ENCODE results near the gene GRID1.

GRID1 gene

DNA sequence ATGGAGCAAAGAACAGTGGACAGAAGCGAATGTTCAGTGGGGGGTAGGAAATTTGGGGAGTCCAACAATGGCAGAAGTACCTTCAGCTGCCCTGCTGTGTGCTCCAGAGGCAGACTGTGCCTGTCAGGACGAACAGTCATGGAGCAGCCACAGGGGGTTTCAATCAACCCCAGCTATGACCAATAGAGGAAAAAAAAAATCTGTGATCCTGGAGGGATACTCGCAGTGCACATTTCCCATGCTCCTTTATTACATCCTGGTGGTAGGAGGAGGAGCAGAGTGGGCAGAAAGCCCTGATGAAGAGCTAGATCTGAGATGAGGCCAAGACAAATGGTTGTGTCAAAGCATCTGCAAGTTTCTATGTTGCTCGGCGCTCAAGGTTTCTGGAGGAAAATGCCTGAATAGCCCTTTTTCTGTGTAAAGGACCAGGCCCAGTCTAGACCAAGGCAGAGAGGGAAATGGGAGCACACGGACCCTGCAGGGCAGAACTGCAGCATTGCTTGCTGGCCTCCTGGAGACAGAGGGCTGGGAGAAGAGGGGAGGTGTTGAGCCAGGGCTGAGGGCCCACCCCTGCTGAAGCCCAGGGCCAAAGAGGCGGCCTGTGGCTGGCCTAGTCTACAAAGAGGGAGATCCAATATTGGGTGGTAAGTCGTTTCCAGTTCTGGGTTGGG is 201.5 kb downstream of the GRID1 start:
- no peak for DNase-seq (ENCODE audit: low read depth)
- TF ChIP-seq CTCF (IDR thresholded peaks at IDR 0.05; ENCODE audit: low read length, missing control alignments): no peak
- H3K4me3 ChIP-seq (replicated peaks; ENCODE audit: low read depth, low read length): no peak overlapping the region

DNA sequence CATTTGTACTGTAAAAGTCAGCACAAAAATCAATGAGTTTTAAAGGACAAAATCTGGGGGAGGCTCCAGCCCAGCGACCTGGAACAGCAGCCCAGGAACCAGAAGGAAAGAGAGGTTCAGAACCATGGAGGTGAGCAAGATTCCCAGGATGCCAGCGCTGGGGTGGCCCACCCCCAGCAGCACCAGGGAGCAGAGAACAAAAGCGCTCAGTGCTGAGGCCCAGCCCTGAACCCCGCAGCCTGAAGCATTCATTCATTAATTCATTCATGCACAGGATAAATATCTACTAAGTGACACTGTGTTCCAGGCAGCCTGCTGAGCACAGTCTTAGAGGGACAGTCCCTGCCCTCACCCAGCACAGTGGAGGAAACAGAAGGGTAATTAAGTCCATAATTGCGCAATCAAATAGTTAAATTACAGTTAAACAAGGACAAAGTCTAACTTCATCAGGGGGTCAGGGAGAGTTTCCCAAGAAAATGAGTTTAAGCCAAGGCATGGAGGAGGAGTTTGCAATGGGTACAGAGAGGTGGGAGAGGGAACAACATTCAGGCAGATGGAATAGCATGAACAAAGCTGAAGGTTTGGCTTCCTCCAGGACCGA is 202.3 kb downstream of the GRID1 start:
- DNase-seq (ENCODE audit: low read depth): no peak
- TF ChIP-seq CTCF (IDR thresholded peaks at IDR 0.05; ENCODE audit: low read length, missing control alignments): no peak
- H3K4me3 ChIP-seq (replicated peaks; ENCODE audit: low read depth, low read length): no peak overlapping the region

DNA sequence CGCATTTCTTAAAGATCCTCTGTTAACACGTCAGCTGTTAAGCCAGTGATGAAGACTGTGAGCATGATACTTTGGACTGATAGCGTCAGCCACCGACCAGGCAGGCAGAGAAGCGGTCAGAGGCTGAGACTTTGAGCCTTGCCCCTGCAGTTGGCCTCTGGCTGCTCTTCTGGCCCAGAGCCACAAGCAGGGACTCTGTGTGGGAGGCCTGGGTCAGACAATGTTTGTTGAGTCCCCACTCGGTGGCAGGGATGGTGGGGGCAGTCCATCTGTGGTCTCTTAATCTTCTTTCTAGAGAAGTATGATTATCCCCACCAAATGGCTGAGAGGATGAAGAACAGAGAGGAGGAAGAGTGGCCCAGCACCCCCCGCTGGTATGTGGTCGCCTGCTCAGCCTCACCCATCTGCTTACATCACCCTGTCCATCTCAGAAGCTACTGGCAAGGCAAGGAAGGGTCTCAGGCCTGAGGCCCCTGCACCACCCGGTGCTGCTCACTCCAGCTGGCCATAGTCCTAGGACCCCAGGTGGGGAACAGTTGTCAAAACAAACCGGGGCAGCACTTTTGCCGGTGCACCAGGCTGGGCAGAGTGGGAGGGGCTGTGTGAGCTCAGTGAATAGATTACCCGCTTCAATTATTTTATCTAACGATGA is 202.9 kb downstream of the GRID1 start:
- H3K4me3 ChIP-seq (replicated peaks; ENCODE audit: low read depth, low read length): no peak overlapping the region
- TF ChIP-seq CTCF (IDR thresholded peaks at IDR 0.05; ENCODE audit: low read length, missing control alignments): no peak
- no peak for DNase-seq (ENCODE audit: low read depth)

DNA sequence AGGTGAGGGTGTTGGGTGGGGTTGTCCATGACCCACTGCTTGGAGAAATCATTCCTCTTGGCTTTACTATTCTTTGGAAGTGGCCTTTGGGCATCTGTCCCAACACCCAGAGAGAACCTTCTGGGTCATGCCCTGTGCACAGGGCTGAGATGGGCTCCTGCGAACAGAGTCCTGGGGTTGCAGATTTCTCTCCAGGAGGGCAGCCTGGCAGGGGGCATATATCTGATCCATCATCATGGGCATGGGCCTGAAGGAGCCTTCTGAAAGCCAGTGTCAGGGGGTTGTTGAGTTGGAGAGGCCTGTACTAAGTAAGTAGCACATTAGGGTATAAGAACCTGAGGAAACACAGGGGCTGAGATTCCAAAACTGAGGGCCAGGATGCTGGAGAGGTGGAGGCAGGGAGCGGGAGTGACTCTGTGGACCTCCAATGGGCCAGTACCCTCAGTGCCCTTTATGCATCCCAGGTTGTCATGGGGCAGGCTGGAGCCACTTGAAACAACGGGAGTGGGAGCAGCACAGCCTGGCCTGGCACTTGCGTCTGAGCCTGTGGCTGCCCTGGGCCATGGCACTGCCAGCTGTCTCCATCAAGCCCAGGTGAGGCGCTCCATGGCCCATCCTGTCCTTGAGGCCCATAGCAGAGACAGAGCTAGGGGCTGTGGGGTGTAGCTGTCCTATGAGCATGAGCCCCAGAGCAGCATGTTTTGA is 203.7 kb downstream of the GRID1 start:
- H3K4me3 ChIP-seq (replicated peaks; ENCODE audit: low read depth, low read length): no peak overlapping the region
- no peak for DNase-seq (ENCODE audit: low read depth)
- TF ChIP-seq CTCF (IDR thresholded peaks at IDR 0.05; ENCODE audit: low read length, missing control alignments): no peak

DNA sequence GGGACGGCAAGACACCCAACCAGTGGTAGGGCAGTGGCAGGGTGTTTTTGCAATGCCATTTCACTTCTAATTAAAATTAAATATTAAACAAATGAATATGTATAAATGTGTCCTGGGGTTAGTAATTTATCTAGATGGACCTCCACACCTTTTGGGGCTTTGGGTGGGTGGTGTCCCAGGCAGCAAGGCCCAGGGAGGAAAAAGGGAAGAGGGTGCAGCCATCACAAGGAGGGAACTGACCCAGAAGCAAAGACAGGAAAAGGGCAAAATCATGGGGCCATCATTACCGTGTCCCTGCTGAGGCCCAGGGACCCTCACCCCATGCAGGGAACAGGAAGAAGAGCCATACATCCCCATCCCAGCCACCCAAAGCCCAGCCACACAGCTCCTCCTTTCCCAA is 204.6 kb downstream of the GRID1 start:
- no peak for TF ChIP-seq CTCF (IDR thresholded peaks at IDR 0.05; ENCODE audit: low read length, missing control alignments)
- no peak for DNase-seq (ENCODE audit: low read depth)

DNA sequence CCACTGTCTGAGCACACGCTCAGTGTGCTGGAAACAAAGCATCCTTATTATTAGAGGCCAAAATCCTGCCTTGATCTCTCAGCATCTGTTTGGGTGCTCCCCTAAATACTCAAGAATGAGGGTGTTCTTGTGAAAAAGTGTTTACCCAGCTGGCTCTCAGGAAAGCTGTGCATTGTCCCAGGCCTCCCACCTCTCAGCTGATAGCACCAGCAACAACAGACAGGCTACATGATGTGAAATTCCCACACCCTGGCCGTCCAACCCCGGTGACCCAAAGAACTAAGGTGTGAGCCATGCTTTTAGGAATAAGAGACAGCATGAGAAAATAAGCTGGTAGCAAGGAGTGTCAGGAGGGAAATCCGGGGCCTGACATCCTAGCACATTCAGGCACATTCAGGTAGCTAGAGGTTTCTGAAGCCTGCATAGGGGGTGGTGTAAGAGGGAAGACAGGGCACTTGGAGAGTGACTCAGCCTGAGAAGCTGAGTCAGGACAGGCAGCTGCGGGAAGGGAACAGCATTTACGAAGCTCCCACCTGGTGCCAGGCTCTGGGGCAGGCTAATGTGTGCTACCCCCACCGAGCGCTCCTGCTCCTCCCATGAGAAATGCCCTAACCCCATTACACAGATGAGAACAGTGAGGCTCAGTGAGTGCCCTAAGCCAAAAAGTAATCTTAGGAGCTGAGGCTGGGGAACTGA is 205.6 kb downstream of the GRID1 start:
- no peak for TF ChIP-seq CTCF (IDR thresholded peaks at IDR 0.05; ENCODE audit: low read length, missing control alignments)
- no peak overlapping the region for H3K4me3 ChIP-seq (replicated peaks; ENCODE audit: low read depth, low read length)
- DNase-seq (ENCODE audit: low read depth): no peak

More for the DNA sequence above, 204.6 kb downstream of the GRID1 start:
- no peak overlapping the region for H3K4me3 ChIP-seq (replicated peaks; ENCODE audit: low read depth, low read length)

Data from fibroblast of pulmonary artery (primary cell).